Lower lobe of right lung (tissue), 2 donors: ENCODE results near the gene KCTD15. TPM values are rescaled to one million over a fixed set of nuclear protein-coding genes. Genes with fewer than 3 reads are reported as not detected.
A peak's percentile ranks its signal among the peaks of the same experiment; 100 is the strongest.

ENCODE experiments used
- ATAC-seq, 2 donors: fragments of 200-7000 bp; cut with Tn5 transposase; one replicate each; pipeline ENCODE4 v1.9.1; 2020 to 2022; ENCODE audit warnings: mild to moderate bottlenecking in 2 of 2, moderate library complexity in 2 of 2
- DNase-seq: peaks from one replicate; pipeline ENCODE4 v3.0.0-alpha.2; 2020
- H3K27ac ChIP-seq: fragments of 200-600 bp; one replicate; pipeline ENCODE4 v1.8.0; 2022
- H3K27me3 ChIP-seq: fragments of 200-600 bp; one replicate; pipeline ENCODE4 v1.8.0; 2022; ENCODE audit warnings: low read depth
- H3K36me3 ChIP-seq: fragments of 200-600 bp; one replicate; pipeline ENCODE4 v1.8.0; 2022; ENCODE audit warnings: mild to moderate bottlenecking
- H3K4me1 ChIP-seq: fragments of 200-600 bp; one replicate; pipeline ENCODE4 v1.8.0; 2022
- H3K4me3 ChIP-seq: fragments of 200-600 bp; one replicate; pipeline ENCODE4 v1.8.0; 2022; ENCODE audit warnings: mild to moderate bottlenecking
- H3K9me3 ChIP-seq: fragments of 200-600 bp; one replicate; pipeline ENCODE4 v1.8.0; 2022
- CTCF ChIP-seq: fragments of 200-600 bp; IDR thresholded peaks from one replicate; pipeline ENCODE4 v1.8.0; 2022; ENCODE audit warnings: antibody characterized with exemption, mild to moderate bottlenecking
- intact Hi-C: fragments of 100-400 bp; cut with DNase I; formaldehyde crosslinking; loops from one replicate; pipeline ENCODE4 v1.11.0; 2022
- total RNA-seq: library from RNA; stranded (reverse); fragmentation: NEBNext Ultra II Directional; extraction: Animal tissue kit (Norgen Biotek cat#: 25700); gene quantifications from one replicate; pipeline ENCODE4 v1.2.1, GENCODE V29; 2021
- donor health status: DM: no; HTN: yes; CAD: no; lungs with severe emphysema.

The KCTD15 gene
- total RNA-seq, 1 donor from 2014 or later = 27.0 TPM

- DNase-seq (peak; percentile 46), ATAC-seq (no peak)
- H3K9me3 ChIP-seq = no peaks in the 10 kb centered on the region
- no peak overlapping the region for H3K27ac ChIP-seq
- TF ChIP-seq CTCF = no peak
- no peak overlapping the region for H3K4me3 ChIP-seq
- peaks cover 26% of the 10 kb centered on the region for H3K4me1 ChIP-seq
- H3K36me3 ChIP-seq = peaks cover 35% of the 10 kb centered on the region
- intact Hi-C loops = no loop called here
- no peaks in the 10 kb centered on the region for H3K27me3 ChIP-seq
Measured at GRCh38 chr19:33812388-33813330, 16.0 kb downstream of the KCTD15 start.

GRCh38 chr19:33813391-33814101, 16.9 kb downstream of the KCTD15 start:
- Histone ChIP-seq H3K4me3 (no peak overlapping the region), H3K36me3 (peaks cover 31% of the 10 kb centered on the region), H3K27me3 (no peaks in the 10 kb centered on the region), H3K9me3 (no peaks in the 10 kb centered on the region), H3K4me1 (peaks cover 26% of the 10 kb centered on the region), H3K27ac (no peak overlapping the region)
- intact Hi-C loops = no loop called here
- DNase-seq = peak; percentile 30
- TF ChIP-seq CTCF = no peak
- ATAC-seq = no peak

GRCh38 chr19:33814181-33815165, 17.8 kb downstream of the KCTD15 start:
- intact Hi-C loops = no loop called here
- Histone ChIP-seq H3K4me1 (peaks cover 33% of the 10 kb centered on the region), H3K4me3 (no peak overlapping the region), H3K27ac (peak overlapping the region; percentile 13), H3K36me3 (peaks cover 30% of the 10 kb centered on the region), H3K27me3 (no peaks in the 10 kb centered on the region), H3K9me3 (no peaks in the 10 kb centered on the region)
- ATAC-seq (no peak), DNase-seq (peak; percentile 20)
- no peak for TF ChIP-seq CTCF

- H3K4me1 ChIP-seq = peaks cover 45% of the 10 kb centered on the region
- H3K36me3 ChIP-seq = peaks cover 25% of the 10 kb centered on the region
- intact Hi-C loops = no loop called here
- no peak for ATAC-seq
- H3K4me3 ChIP-seq = no peak overlapping the region
- peak overlapping the region; percentile 13 for H3K27ac ChIP-seq
- no peaks in the 10 kb centered on the region for H3K27me3 ChIP-seq
- no peaks in the 10 kb centered on the region for H3K9me3 ChIP-seq
- no peak for TF ChIP-seq CTCF
- DNase-seq = peak; percentile 28
Measured at GRCh38 chr19:33815380-33816340, 19.0 kb downstream of the KCTD15 start.
